ENCODE results near the gene MTERF2. TPM values are rescaled to one million over a fixed set of nuclear protein-coding genes. Genes with fewer than 3 reads are reported as not detected.

Gene MTERF2
- total and polyA plus RNA-seq, 4 donors = 6.4 to 18.9 (median 13.7) TPM

- Histone ChIP-seq H3K9ac (ENCODE audit: low read depth in 1 of 2, low read length in 2 of 2) (no peak overlapping the region), H3K27ac (ENCODE audit: low read depth in 1 of 2, low read length in 2 of 2) (no peak overlapping the region), H3K9me3 (ENCODE audit: control insufficient read depth in 4 of 4, low read length in 3 of 4) (no peaks in the 10 kb centered on the region), H3K4me3 (ENCODE audit: low read depth in 1 of 3, low read length in 3 of 3) (no peak overlapping the region), H3K27me3 (ENCODE audit: control insufficient read depth in 4 of 4, insufficient read depth in 4 of 4, low read length in 3 of 4) (no peaks in the 10 kb centered on the region), H3K4me1 (ENCODE audit: control insufficient read depth in 4 of 4, insufficient read depth in 4 of 4, low read length in 3 of 4) (no peaks in the 10 kb centered on the region), H3K36me3 (ENCODE audit: control insufficient read depth in 4 of 4, insufficient read depth in 3 of 4, low read depth in 1 of 4, low read length in 3 of 4) (peaks cover 0 to 2% (median under 1%) of the 10 kb centered on the region in 4 donors)
- TF ChIP-seq YY1 (IDR thresholded peaks at IDR 0.05) (no peak), FOXA2 (IDR thresholded peaks at IDR 0.05) (no peak), JUND (IDR thresholded peaks at IDR 0.05) (no peak), HNF4G (IDR thresholded peaks at IDR 0.05) (no peak), RXRA (IDR thresholded peaks at IDR 0.05) (no peak), TAF1 (conservative IDR thresholded peaks at IDR 0.05) (no peak), NR2F2 (IDR thresholded peaks at IDR 0.05) (no peak), EGR1 (IDR thresholded peaks at IDR 0.05; ENCODE audit: low read depth in 2 of 2) (no peak), ATF3 (IDR thresholded peaks at IDR 0.05) (no peak), SP1 (IDR thresholded peaks at IDR 0.05) (no peak), FOXA1 (IDR thresholded peaks at IDR 0.05) (no peak), GABPA (IDR thresholded peaks at IDR 0.05 in 1 of 2, conservative IDR thresholded peaks at IDR 0.05 in 1 of 2) (no peak), HNF4A (conservative IDR thresholded peaks at IDR 0.05) (no peak), RAD21 (IDR thresholded peaks at IDR 0.05) (no peak)
- TF ChIP-seq, protein P1, sequence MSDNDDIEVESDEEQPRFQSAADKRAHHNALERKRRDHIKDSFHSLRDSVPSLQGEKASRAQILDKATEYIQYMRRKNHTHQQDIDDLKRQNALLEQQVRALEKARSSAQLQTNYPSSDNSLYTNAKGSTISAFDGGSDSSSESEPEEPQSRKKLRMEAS (IDR thresholded peaks at IDR 0.05) = no peak
- TF ChIP-seq, protein P2, sequence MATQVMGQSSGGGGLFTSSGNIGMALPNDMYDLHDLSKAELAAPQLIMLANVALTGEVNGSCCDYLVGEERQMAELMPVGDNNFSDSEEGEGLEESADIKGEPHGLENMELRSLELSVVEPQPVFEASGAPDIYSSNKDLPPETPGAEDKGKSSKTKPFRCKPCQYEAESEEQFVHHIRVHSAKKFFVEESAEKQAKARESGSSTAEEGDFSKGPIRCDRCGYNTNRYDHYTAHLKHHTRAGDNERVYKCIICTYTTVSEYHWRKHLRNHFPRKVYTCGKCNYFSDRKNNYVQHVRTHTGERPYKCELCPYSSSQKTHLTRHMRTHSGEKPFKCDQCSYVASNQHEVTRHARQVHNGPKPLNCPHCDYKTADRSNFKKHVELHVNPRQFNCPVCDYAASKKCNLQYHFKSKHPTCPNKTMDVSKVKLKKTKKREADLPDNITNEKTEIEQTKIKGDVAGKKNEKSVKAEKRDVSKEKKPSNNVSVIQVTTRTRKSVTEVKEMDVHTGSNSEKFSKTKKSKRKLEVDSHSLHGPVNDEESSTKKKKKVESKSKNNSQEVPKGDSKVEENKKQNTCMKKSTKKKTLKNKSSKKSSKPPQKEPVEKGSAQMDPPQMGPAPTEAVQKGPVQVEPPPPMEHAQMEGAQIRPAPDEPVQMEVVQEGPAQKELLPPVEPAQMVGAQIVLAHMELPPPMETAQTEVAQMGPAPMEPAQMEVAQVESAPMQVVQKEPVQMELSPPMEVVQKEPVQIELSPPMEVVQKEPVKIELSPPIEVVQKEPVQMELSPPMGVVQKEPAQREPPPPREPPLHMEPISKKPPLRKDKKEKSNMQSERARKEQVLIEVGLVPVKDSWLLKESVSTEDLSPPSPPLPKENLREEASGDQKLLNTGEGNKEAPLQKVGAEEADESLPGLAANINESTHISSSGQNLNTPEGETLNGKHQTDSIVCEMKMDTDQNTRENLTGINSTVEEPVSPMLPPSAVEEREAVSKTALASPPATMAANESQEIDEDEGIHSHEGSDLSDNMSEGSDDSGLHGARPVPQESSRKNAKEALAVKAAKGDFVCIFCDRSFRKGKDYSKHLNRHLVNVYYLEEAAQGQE (IDR thresholded peaks at IDR 0.05) = no peak
- TF ChIP-seq, protein P3, sequence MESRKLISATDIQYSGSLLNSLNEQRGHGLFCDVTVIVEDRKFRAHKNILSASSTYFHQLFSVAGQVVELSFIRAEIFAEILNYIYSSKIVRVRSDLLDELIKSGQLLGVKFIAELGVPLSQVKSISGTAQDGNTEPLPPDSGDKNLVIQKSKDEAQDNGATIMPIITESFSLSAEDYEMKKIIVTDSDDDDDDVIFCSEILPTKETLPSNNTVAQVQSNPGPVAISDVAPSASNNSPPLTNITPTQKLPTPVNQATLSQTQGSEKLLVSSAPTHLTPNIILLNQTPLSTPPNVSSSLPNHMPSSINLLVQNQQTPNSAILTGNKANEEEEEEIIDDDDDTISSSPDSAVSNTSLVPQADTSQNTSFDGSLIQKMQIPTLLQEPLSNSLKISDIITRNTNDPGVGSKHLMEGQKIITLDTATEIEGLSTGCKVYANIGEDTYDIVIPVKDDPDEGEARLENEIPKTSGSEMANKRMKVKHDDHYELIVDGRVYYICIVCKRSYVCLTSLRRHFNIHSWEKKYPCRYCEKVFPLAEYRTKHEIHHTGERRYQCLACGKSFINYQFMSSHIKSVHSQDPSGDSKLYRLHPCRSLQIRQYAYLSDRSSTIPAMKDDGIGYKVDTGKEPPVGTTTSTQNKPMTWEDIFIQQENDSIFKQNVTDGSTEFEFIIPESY (IDR thresholded peaks at IDR 0.05) = no peak
- TF ChIP-seq, protein P4, sequence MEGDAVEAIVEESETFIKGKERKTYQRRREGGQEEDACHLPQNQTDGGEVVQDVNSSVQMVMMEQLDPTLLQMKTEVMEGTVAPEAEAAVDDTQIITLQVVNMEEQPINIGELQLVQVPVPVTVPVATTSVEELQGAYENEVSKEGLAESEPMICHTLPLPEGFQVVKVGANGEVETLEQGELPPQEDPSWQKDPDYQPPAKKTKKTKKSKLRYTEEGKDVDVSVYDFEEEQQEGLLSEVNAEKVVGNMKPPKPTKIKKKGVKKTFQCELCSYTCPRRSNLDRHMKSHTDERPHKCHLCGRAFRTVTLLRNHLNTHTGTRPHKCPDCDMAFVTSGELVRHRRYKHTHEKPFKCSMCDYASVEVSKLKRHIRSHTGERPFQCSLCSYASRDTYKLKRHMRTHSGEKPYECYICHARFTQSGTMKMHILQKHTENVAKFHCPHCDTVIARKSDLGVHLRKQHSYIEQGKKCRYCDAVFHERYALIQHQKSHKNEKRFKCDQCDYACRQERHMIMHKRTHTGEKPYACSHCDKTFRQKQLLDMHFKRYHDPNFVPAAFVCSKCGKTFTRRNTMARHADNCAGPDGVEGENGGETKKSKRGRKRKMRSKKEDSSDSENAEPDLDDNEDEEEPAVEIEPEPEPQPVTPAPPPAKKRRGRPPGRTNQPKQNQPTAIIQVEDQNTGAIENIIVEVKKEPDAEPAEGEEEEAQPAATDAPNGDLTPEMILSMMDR (IDR thresholded peaks at IDR 0.05; ENCODE audit: low read depth, low read length, missing input control) = no peak
- WGBS = 94% methylated on average over 2 of the region's 2 CpGs
- no peak for DNase-seq (ENCODE audit: low spot score)
These were observed 32.6 kb upstream of the MTERF2 start for GRCh38 chr12:107019546-107019945.

All from liver (tissue), 9 donors.